Ascending aorta (tissue), 2 donors: Measurements from ENCODE around the gene OGFR. TPM values are rescaled to one million over a fixed set of nuclear protein-coding genes. Genes with fewer than 3 reads are reported as not detected.

Source experiments
- DNase-seq, 2 donors: peaks; one replicate each; pipeline ENCODE4 v3.0.0-alpha.2; 2019; ENCODE audit warnings: low spot score in 2 of 2
- H3K27ac ChIP-seq, 2 donors: fragments of 200-600 bp; sonication (generic); one replicate each; pipeline ENCODE4 v1.5.1; 2016 to 2017; ENCODE audit warnings: mild to moderate bottlenecking in 1 of 2
- H3K27me3 ChIP-seq: fragments of 200-600 bp; sonication (generic); one replicate; pipeline ENCODE4 v1.5.1; 2017
- H3K36me3 ChIP-seq, 2 donors: fragments of 200-600 bp; sonication (generic); one replicate each; pipeline ENCODE4 v1.5.1; 2016
- H3K4me1 ChIP-seq, 2 donors: fragments of 200-600 bp; sonication (generic); one replicate each; pipeline ENCODE4 v1.5.1; 2016 to 2017; ENCODE audit warnings: mild to moderate bottlenecking in 1 of 2
- H3K4me3 ChIP-seq, 2 donors: fragments of 200-600 bp; sonication (generic); one replicate each; pipeline ENCODE4 v1.5.1; 2016 to 2017; ENCODE audit warnings: mild to moderate bottlenecking in 1 of 2
- H3K9me3 ChIP-seq, 2 donors: fragments of 200-600 bp; sonication (generic); one replicate each; pipeline ENCODE4 v1.5.1; 2016
- intact Hi-C: fragments of 100-400 bp; cut with DNase I; formaldehyde crosslinking; loops from one replicate; pipeline ENCODE4 v1.15.1; 2023
- total RNA-seq: library from RNA; depleted of rRNA; stranded (reverse); fragments of >200 nt; gene quantifications from one replicate; pipeline ENCODE4 v1.1.0, GENCODE V29; 2016
- TF ChIP-seq, protein P1 (sequence below), 3 experiments: fragments of 200-600 bp in 2 of 3; fragments of 450-650 bp in 1 of 3; sonication (generic) in 2 of 3; IDR thresholded peaks; one replicate each; pipeline ENCODE4 v1.5.1; 2016 to 2019; ENCODE audit warnings: antibody characterized with exemption in 3 of 3, mild to moderate bottlenecking in 1 of 3, moderate library complexity in 1 of 3

OGFR gene
- total RNA-seq, 1 donor from 2014 or later, result 77.4 TPM

DNA sequence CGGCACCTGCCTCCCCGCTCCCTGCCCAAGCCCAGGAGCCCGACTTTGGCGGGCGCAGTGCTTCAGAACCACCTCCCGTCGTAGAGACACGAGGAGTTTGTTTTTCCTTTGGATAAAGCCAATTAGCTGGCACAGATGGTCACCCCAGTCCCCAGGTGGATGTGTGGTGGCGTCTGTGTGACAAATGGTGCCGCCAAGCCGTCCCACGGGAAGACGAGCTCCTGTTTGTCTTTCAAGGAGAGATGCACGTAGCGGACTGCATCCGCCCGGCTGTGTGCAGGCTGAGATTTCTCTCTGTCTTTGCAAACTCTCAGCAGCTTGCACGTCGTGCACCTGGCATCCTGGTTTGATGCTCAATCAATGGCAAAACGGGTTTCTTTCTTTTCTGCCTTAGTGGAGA is 24.4 kb upstream of the OGFR start:
- intact Hi-C loops, result no loop called here
- TF ChIP-seq, protein P1, sequence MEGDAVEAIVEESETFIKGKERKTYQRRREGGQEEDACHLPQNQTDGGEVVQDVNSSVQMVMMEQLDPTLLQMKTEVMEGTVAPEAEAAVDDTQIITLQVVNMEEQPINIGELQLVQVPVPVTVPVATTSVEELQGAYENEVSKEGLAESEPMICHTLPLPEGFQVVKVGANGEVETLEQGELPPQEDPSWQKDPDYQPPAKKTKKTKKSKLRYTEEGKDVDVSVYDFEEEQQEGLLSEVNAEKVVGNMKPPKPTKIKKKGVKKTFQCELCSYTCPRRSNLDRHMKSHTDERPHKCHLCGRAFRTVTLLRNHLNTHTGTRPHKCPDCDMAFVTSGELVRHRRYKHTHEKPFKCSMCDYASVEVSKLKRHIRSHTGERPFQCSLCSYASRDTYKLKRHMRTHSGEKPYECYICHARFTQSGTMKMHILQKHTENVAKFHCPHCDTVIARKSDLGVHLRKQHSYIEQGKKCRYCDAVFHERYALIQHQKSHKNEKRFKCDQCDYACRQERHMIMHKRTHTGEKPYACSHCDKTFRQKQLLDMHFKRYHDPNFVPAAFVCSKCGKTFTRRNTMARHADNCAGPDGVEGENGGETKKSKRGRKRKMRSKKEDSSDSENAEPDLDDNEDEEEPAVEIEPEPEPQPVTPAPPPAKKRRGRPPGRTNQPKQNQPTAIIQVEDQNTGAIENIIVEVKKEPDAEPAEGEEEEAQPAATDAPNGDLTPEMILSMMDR (IDR thresholded peaks at IDR 0.05), result no peak
- Histone ChIP-seq H3K27ac (no peak overlapping the region), H3K36me3 (no peaks in the 10 kb centered on the region), H3K4me1 (no peaks in the 10 kb centered on the region), H3K9me3 (no peaks in the 10 kb centered on the region), H3K27me3 (no peaks in the 10 kb centered on the region), H3K4me3 (no peak overlapping the region)
- DNase-seq, result no peak

DNA sequence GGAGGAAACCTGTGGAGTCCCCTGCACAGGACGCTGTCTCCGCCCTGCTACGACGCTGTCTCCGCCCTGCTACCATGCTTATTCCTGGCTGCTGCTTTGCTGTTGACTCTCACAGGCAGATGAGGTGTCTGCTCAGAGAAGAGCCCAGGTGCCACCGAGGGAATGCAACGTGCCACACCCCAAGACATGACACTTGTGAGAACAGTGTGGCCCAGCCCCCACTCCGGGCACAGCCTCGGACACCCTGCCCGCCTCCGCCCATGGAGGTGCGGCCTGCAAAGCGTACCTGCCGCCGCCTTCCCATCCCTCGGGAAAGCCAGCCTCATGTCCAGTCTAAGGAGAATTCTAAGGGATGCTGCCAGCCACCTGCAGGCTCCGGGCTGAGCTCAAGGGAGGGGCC is 23.9 kb upstream of the OGFR start:
- no peaks in the 10 kb centered on the region for H3K4me1 ChIP-seq
- H3K27ac ChIP-seq, result no peak overlapping the region
- DNase-seq, result no peak
- no peaks in the 10 kb centered on the region for H3K9me3 ChIP-seq
- no peaks in the 10 kb centered on the region for H3K27me3 ChIP-seq
- no peak overlapping the region for H3K4me3 ChIP-seq
- intact Hi-C loops, result no loop called here
- TF ChIP-seq, protein P1 (IDR thresholded peaks at IDR 0.05), result no peak
- H3K36me3 ChIP-seq, result no peaks in the 10 kb centered on the region

DNA sequence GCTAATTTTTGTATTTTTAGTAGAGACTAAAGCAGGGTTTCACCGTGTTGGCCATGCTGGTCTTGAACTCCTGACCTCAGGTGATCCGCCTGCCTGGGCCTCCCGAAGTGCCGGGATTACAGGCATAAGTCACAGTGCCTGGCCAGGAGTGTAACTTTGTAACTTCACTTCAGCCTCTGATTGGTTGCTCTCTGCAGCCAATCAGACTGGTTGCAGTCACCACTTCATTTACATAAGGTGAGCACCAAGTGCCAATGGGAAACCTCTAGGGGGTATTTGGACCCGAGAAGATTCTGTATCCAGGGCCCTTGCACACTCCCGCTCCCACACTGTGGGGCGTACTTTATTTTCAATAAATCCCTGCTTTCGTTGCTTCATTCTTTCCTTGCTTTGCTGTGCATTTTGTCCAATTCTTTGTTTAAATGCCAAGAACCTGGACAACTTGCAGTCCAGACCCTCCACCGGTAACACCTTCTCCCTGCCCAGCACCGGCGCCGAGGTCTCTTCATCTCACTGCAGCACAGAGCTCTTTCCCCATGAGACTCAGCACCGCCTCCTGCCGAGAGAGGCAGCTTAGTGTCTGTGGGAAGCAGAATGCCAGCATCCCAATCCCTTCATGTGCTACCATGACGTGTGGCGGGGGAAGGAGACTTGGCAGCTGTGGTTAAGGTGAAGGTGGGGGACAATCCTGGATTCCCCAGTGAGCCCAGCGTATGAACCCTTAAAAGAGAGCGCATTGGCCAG is 22.3 kb upstream of the OGFR start:
- no peaks in the 10 kb centered on the region for H3K9me3 ChIP-seq
- no peak overlapping the region for H3K27ac ChIP-seq
- intact Hi-C loops, result no loop called here
- H3K4me3 ChIP-seq, result no peak overlapping the region
- no peaks in the 10 kb centered on the region for H3K4me1 ChIP-seq
- H3K36me3 ChIP-seq, result no peaks in the 10 kb centered on the region
- no peak for DNase-seq
- TF ChIP-seq, protein P1 (IDR thresholded peaks at IDR 0.05), result no peak
- H3K27me3 ChIP-seq, result no peaks in the 10 kb centered on the region

DNA sequence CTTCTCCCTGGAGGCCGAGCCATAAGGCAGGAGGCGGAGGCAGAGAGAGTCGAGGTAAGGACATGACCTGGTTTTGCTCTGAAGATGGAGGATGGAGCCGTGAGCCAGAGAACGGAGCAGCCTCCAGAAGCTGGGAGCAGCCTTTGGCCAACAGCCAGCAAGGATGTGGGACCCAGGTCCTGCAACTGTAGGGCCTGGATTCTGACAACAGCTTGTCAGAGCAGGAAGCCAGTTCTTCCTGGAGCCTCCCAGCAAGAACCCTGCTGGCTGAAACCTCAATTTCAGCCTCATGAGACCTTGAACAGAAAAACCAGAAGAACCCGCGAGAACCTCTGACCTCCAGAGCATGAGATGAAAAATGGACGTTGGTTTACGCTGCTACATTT is 21.7 kb upstream of the OGFR start:
- Histone ChIP-seq H3K4me3 (no peak overlapping the region), H3K27ac (no peak overlapping the region), H3K9me3 (no peaks in the 10 kb centered on the region), H3K36me3 (no peaks in the 10 kb centered on the region), H3K4me1 (no peaks in the 10 kb centered on the region), H3K27me3 (no peaks in the 10 kb centered on the region)
- intact Hi-C loops, result no loop called here
- DNase-seq, result no peak
- TF ChIP-seq, protein P1 (IDR thresholded peaks at IDR 0.05), result no peak

DNA sequence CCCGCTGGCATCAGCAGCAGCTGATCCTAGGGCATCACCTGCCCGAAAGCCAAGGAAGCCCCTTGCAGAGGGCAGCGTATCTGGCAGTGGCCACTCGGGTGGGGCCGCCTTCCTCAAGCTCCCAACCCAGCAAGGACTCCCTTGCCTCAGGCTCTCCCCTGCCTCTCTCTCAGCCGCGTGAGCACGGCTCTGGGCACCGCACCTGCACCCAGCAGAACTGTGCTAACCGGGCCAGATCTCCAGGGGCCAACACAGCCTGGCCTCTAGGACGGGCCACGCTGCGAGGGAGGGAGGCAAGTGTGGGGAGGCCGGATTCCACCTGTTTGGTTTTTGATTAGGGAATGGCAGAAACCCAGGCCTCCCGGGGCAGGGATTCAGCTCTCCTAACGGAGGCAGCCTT is 20.1 kb upstream of the OGFR start:
- Histone ChIP-seq H3K36me3 (no peaks in the 10 kb centered on the region), H3K4me3 (no peak overlapping the region), H3K27me3 (no peaks in the 10 kb centered on the region), H3K9me3 (no peaks in the 10 kb centered on the region), H3K27ac (no peak overlapping the region), H3K4me1 (no peaks in the 10 kb centered on the region)
- no peak for DNase-seq
- TF ChIP-seq, protein P1 (IDR thresholded peaks at IDR 0.05), result no peak
- intact Hi-C loops, result no loop called here

DNA sequence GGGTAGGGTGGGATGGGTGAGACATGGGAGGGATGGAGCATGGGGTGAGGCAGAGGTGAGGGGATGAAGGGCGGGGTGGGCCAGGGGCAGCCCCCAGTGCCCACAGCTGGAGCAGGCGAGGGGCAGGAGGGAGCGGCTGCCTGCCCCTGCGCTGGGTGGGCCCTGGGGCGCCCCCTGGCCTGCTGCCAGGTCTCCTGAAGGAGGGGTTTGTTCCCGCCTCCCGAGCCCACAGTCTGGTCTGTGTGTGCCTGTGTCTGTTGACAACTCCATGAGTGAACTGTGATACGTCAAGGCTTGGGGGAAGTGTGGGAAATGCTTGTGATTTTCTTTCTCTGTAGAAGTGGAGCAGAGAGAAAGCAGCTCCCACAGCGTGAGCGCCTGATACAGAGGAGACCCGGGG is 19.2 kb upstream of the OGFR start:
- no peak for DNase-seq
- Histone ChIP-seq H3K27ac (no peak overlapping the region), H3K4me3 (no peak overlapping the region), H3K36me3 (no peaks in the 10 kb centered on the region), H3K27me3 (no peaks in the 10 kb centered on the region), H3K9me3 (no peaks in the 10 kb centered on the region), H3K4me1 (no peaks in the 10 kb centered on the region)
- intact Hi-C loops, result no loop called here
- TF ChIP-seq, protein P1 (IDR thresholded peaks at IDR 0.05), result no peak
